WTC11 (cell line): ENCODE data around the gene SELENOI. TPM values are rescaled to one million over a fixed set of nuclear protein-coding genes. Genes with fewer than 3 reads are reported as not detected.

Experiments
- ATAC-seq: fragments of 200-7000 bp; cut with Tn5 transposase; 2 replicates; pipeline ENCODE4 v1.10.0; 2021; ENCODE audit warnings: mild to moderate bottlenecking, moderate library complexity
- CTCF ChIA-PET: fragments of 300-600 bp; sonication (Branson Sonifier 250); formaldehyde crosslinking; loops from one replicate; lab custom pipeline; 2021; ENCODE audit warnings: antibody characterized with exemption; lab: Charles Lee
- POLR2A ChIA-PET: fragments of 350-600 bp; sonication (Branson Sonifier 250); formaldehyde crosslinking; loops from one replicate; lab custom pipeline; 2021; ENCODE audit warnings: antibody characterized with exemption; lab: Charles Lee
- DNase-seq: peaks from one replicate; pipeline ENCODE4 v3.0.0; 2021; ENCODE audit warnings: low spot score
- H3K27ac Mint-ChIP-seq: 2 replicates; pipeline ENCODE4 v1.8.0; 2021; ENCODE audit warnings: mixed read lengths
- H3K27me3 Mint-ChIP-seq: 2 replicates; pipeline ENCODE4 v1.8.0; 2021; ENCODE audit warnings: low read depth, mild to moderate bottlenecking, moderate library complexity, mixed read lengths
- H3K36me3 Mint-ChIP-seq: 2 replicates; pipeline ENCODE4 v1.8.0; 2021; ENCODE audit warnings: mixed read lengths
- H3K4me1 Mint-ChIP-seq: 2 replicates; pipeline ENCODE4 v1.8.0; 2022; ENCODE audit warnings: mixed read lengths
- H3K4me3 Mint-ChIP-seq: 2 replicates; pipeline ENCODE4 v1.8.0; 2021; ENCODE audit warnings: mild to moderate bottlenecking, moderate library complexity, mixed read lengths
- H3K9me3 Mint-ChIP-seq: 2 replicates; pipeline ENCODE4 v1.8.0; 2021; ENCODE audit warnings: mixed read lengths
- AR ChIP-seq: fragments of 250-450 bp; sonication (Bioruptor Pico); IDR thresholded peaks from 2 replicates; pipeline ENCODE4 v1.9.0; 2021; ENCODE audit warnings: mild to moderate bottlenecking
- ARID4B ChIP-seq: sonication (generic); formaldehyde crosslinking; IDR thresholded peaks from 2 replicates; pipeline ENCODE4 v1.8.0; 2023; ENCODE audit warnings: missing genetic modification reagents, mild to moderate bottlenecking, borderline replicate concordance
- CREM ChIP-seq: sonication (generic); formaldehyde crosslinking; IDR thresholded peaks from 2 replicates; pipeline ENCODE4 v1.8.1; 2022; ENCODE audit warnings: mild to moderate bottlenecking, missing genetic modification reagents, moderate library complexity
- NFYB ChIP-seq: sonication (generic); formaldehyde crosslinking; conservative IDR thresholded peaks from 2 replicates; pipeline ENCODE4 v1.8.0; 2022; ENCODE audit warnings: low read depth, missing genetic modification reagents
- NR2C2 ChIP-seq: sonication (generic); formaldehyde crosslinking; IDR thresholded peaks from 2 replicates; pipeline ENCODE4 v1.8.0; 2022; ENCODE audit warnings: mild to moderate bottlenecking, missing genetic modification reagents
- SMAD3 ChIP-seq: sonication (generic); formaldehyde crosslinking; IDR thresholded peaks from 2 replicates; pipeline ENCODE4 v1.8.0; 2022; ENCODE audit warnings: missing genetic modification reagents, mild to moderate bottlenecking, borderline replicate concordance
- SMAD4 ChIP-seq: sonication (generic); formaldehyde crosslinking; IDR thresholded peaks from 2 replicates; pipeline ENCODE4 v1.8.0; 2022; ENCODE audit warnings: mild to moderate bottlenecking, missing genetic modification reagents
- SOX15 ChIP-seq: fragments of 250-450 bp; sonication (Bioruptor Pico); IDR thresholded peaks from 2 replicates; pipeline ENCODE4 v1.9.0; 2021; ENCODE audit warnings: mild to moderate bottlenecking
- TCF7 ChIP-seq: sonication (generic); formaldehyde crosslinking; IDR thresholded peaks from 2 replicates; pipeline ENCODE4 v1.8.0; 2022; ENCODE audit warnings: mild to moderate bottlenecking, low read depth, missing genetic modification reagents, moderate library complexity
- USF1 ChIP-seq: sonication (generic); formaldehyde crosslinking; IDR thresholded peaks from 2 replicates; pipeline ENCODE4 v1.8.0; 2022; ENCODE audit warnings: mild to moderate bottlenecking, missing genetic modification reagents
- ZMAT4 ChIP-seq: fragments of 250-450 bp; sonication (Bioruptor Pico); IDR thresholded peaks from 2 replicates; pipeline ENCODE4 v1.9.0; 2021; ENCODE audit warnings: mild to moderate bottlenecking
- ZNF219 ChIP-seq: sonication (generic); formaldehyde crosslinking; IDR thresholded peaks from 2 replicates; pipeline ENCODE4 v1.8.0; 2023; ENCODE audit warnings: missing genetic modification reagents, mild to moderate bottlenecking, borderline replicate concordance
- ZNF232 ChIP-seq: sonication (generic); formaldehyde crosslinking; IDR thresholded peaks from 2 replicates; pipeline ENCODE4 v1.8.0; 2022; ENCODE audit warnings: mild to moderate bottlenecking, missing genetic modification reagents
- ZNF423 ChIP-seq: fragments of 250-450 bp; sonication (Bioruptor Pico); IDR thresholded peaks from 2 replicates; pipeline ENCODE4 v2.1.2; 2022; ENCODE audit warnings: mild to moderate bottlenecking, moderate library complexity
- total RNA-seq: library from RNA; stranded (reverse); gene quantifications from 3 replicates; pipeline ENCODE4 v1.2.3, GENCODE V29; 2021
- TF ChIP-seq, protein P1 (sequence below): fragments of 250-450 bp; sonication (Bioruptor Pico); IDR thresholded peaks from 2 replicates; pipeline ENCODE4 v2.1.2; 2022; ENCODE audit warnings: mild to moderate bottlenecking, moderate library complexity
- TF ChIP-seq, protein P2 (sequence below): sonication (generic); formaldehyde crosslinking; conservative IDR thresholded peaks from 2 replicates; pipeline ENCODE4 v1.8.1; 2023; ENCODE audit warnings: mild to moderate bottlenecking, low read depth, missing genetic modification reagents, moderate library complexity
- TF ChIP-seq, protein P3 (sequence below): sonication (generic); formaldehyde crosslinking; IDR thresholded peaks from 2 replicates; pipeline ENCODE4 v1.8.0; 2023; ENCODE audit warnings: mild to moderate bottlenecking, missing genetic modification reagents

Gene SELENOI
- total RNA-seq, 1 experiment from 2014 or later = 53.1 TPM

DNA sequence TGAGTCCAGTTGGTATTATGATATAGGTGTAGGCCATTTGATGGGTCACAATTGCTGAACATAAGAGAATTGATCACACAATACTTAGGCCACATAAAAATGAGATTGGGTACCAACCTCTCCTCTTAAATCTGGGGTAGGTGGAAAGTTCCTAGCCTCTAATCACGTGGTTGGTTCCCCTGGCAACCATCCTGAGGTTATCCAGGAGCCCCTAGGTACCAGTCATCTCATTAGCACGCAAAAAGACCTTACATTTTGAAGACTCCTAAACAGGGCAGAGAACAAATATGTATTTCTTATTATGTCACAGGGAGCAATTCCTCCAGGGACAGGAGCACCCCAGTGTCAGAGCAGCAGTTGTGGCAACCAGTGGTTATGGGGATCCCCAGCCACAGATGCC is 12.7 kb upstream of the SELENOI start (continued):
- TF ChIP-seq ARID4B (CRISPR knock-in tag) (no peak), CREM (CRISPR knock-in tag) (no peak), ZNF232 (CRISPR knock-in tag) (no peak), TCF7 (no peak), AR (CRISPR knock-in tag) (no peak), ZNF219 (CRISPR knock-in tag) (no peak), NFYB (no peak)
- TF ChIP-seq, protein P1, sequence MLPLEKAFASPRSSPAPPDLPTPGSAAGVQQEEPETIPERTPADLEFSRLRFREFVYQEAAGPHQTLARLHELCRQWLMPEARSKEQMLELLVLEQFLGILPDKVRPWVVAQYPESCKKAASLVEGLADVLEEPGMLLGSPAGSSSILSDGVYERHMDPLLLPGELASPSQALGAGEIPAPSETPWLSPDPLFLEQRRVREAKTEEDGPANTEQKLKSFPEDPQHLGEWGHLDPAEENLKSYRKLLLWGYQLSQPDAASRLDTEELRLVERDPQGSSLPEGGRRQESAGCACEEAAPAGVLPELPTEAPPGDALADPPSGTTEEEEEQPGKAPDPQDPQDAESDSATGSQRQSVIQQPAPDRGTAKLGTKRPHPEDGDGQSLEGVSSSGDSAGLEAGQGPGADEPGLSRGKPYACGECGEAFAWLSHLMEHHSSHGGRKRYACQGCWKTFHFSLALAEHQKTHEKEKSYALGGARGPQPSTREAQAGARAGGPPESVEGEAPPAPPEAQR (CRISPR knock-in tag) = no peak
- TF ChIP-seq, protein P2, sequence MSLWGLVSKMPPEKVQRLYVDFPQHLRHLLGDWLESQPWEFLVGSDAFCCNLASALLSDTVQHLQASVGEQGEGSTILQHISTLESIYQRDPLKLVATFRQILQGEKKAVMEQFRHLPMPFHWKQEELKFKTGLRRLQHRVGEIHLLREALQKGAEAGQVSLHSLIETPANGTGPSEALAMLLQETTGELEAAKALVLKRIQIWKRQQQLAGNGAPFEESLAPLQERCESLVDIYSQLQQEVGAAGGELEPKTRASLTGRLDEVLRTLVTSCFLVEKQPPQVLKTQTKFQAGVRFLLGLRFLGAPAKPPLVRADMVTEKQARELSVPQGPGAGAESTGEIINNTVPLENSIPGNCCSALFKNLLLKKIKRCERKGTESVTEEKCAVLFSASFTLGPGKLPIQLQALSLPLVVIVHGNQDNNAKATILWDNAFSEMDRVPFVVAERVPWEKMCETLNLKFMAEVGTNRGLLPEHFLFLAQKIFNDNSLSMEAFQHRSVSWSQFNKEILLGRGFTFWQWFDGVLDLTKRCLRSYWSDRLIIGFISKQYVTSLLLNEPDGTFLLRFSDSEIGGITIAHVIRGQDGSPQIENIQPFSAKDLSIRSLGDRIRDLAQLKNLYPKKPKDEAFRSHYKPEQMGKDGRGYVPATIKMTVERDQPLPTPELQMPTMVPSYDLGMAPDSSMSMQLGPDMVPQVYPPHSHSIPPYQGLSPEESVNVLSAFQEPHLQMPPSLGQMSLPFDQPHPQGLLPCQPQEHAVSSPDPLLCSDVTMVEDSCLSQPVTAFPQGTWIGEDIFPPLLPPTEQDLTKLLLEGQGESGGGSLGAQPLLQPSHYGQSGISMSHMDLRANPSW (CRISPR knock-in tag) = no peak
- TF ChIP-seq, all 79 proteins: peak for 0

- DNase-seq (no peak), ATAC-seq (no peak)
- CTCF ChIA-PET = no interaction called here
- Mint-ChIP-seq H3K9me3 (no peaks in the 10 kb centered on the region), H3K27ac (no peak overlapping the region), H3K4me1 (peaks cover 14% of the 10 kb centered on the region), H3K27me3 (no peaks in the 10 kb centered on the region; the same call in 1 of the 2 replicates), H3K4me3 (no peak overlapping the region), H3K36me3 (no peaks in the 10 kb centered on the region)
- POLR2A ChIA-PET = no interaction called here
- TF ChIP-seq ZMAT4 (CRISPR knock-in tag) (no peak), SMAD4 (CRISPR knock-in tag) (no peak), NR2C2 (CRISPR knock-in tag) (no peak), SOX15 (CRISPR knock-in tag) (no peak), SMAD3 (CRISPR knock-in tag) (no peak), ZNF423 (no peak), NFYB (no peak), USF1 (CRISPR knock-in tag) (no peak)
- TF ChIP-seq, protein P2 (CRISPR knock-in tag) = no peak
- TF ChIP-seq, protein P3, sequence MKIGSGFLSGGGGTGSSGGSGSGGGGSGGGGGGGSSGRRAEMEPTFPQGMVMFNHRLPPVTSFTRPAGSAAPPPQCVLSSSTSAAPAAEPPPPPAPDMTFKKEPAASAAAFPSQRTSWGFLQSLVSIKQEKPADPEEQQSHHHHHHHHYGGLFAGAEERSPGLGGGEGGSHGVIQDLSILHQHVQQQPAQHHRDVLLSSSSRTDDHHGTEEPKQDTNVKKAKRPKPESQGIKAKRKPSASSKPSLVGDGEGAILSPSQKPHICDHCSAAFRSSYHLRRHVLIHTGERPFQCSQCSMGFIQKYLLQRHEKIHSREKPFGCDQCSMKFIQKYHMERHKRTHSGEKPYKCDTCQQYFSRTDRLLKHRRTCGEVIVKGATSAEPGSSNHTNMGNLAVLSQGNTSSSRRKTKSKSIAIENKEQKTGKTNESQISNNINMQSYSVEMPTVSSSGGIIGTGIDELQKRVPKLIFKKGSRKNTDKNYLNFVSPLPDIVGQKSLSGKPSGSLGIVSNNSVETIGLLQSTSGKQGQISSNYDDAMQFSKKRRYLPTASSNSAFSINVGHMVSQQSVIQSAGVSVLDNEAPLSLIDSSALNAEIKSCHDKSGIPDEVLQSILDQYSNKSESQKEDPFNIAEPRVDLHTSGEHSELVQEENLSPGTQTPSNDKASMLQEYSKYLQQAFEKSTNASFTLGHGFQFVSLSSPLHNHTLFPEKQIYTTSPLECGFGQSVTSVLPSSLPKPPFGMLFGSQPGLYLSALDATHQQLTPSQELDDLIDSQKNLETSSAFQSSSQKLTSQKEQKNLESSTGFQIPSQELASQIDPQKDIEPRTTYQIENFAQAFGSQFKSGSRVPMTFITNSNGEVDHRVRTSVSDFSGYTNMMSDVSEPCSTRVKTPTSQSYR (CRISPR knock-in tag) = no peak
Measured at GRCh38 chr2:26335231-26335630, 10.7 kb upstream of the SELENOI start.
